PC-9 (cell line): Measurements from ENCODE around the gene MYO1C. TPM values are rescaled to one million over a fixed set of nuclear protein-coding genes. Genes with fewer than 3 reads are reported as not detected.
A peak's percentile ranks its signal among the peaks of the same experiment; 100 is the strongest.

ENCODE experiments used
- BruUV-seq: library from RNA; stranded (reverse); fragments of 400-500 nt; replicated peaks from 2 replicates; lab custom pipeline; 2021; lab: Mats Ljungman, UMichigan
- CTCF ChIA-PET: fragments of 300-600 bp; sonication (Branson Sonifier 250); formaldehyde crosslinking; loops from one replicate; lab custom pipeline; 2022; ENCODE audit warnings: antibody characterized with exemption; lab: Charles Lee
- POLR2A ChIA-PET: fragments of 300-600 bp; sonication (Branson Sonifier 250); formaldehyde crosslinking; loops from one replicate; lab custom pipeline; 2022; ENCODE audit warnings: antibody characterized with exemption; ENCODE audit not compliant: unreplicated experiment; lab: Charles Lee
- DNase-seq, 2 experiments: peaks; one replicate each; pipeline versions ENCODE4 v3.0.0 to v3.0.0-alpha.2; 2015 to 2022; ENCODE audit warnings: mixed read lengths in 1 of 2
- H2AFZ ChIP-seq: fragments of 200-600 bp; sonication (generic); 2 replicates; pipeline ENCODE4 v1.8.1; 2017; ENCODE audit warnings: antibody characterized with exemption
- H3F3A ChIP-seq: fragments of 200-600 bp; sonication (generic); 2 replicates; pipeline ENCODE4 v1.8.1; 2017; ENCODE audit warnings: antibody characterized with exemption, mild to moderate bottlenecking, low read depth; ENCODE audit not compliant: insufficient read depth
- H3K27ac ChIP-seq: fragments of 200-600 bp; sonication (generic); 2 replicates; pipeline ENCODE4 v1.6.1; 2016; ENCODE audit warnings: mixed run types
- H3K27me3 ChIP-seq: fragments of 200-600 bp; sonication (generic); 2 replicates; pipeline ENCODE4 v1.6.1; 2016; ENCODE audit warnings: low read depth, mixed run types; ENCODE audit not compliant: insufficient read depth
- H3K36me3 ChIP-seq: fragments of 200-600 bp; sonication (generic); 2 replicates; pipeline ENCODE4 v1.6.1; 2016; ENCODE audit warnings: low read depth, mixed run types
- H3K4me1 ChIP-seq: fragments of 200-600 bp; sonication (generic); replicated peaks from 2 replicates; pipeline ENCODE4 v1.6.1; 2016; ENCODE audit warnings: mixed run types; ENCODE audit not compliant: insufficient read depth
- H3K4me2 ChIP-seq: fragments of 200-600 bp; sonication (generic); 2 replicates; pipeline ENCODE4 v1.6.1; 2017; ENCODE audit warnings: mixed run types
- H3K4me3 ChIP-seq: fragments of 200-600 bp; sonication (generic); 2 replicates; pipeline ENCODE4 v1.6.1; 2016; ENCODE audit warnings: mixed run types
- H3K79me2 ChIP-seq: fragments of 200-600 bp; sonication (generic); 2 replicates; pipeline ENCODE4 v1.6.1; 2017; ENCODE audit warnings: low read depth, mixed run types
- H3K9me2 ChIP-seq: fragments of 200-600 bp; sonication (generic); 2 replicates; pipeline ENCODE4 v1.8.1; 2017; ENCODE audit warnings: mild to moderate bottlenecking; ENCODE audit not compliant: insufficient read depth
- H3K9me3 ChIP-seq: fragments of 200-600 bp; sonication (generic); 2 replicates; pipeline ENCODE4 v1.8.1; 2016; ENCODE audit warnings: low read depth; ENCODE audit not compliant: insufficient read depth
- H4K20me1 ChIP-seq: fragments of 200-600 bp; sonication (generic); 2 replicates; pipeline ENCODE4 v1.8.1; 2017; ENCODE audit not compliant: insufficient read depth
- EZH2 ChIP-seq: fragments of 200-600 bp; sonication (generic); IDR thresholded peaks from 2 replicates; pipeline ENCODE4 v1.8.0; 2017; ENCODE audit warnings: antibody characterized with exemption, low read depth
- intact Hi-C: fragments of 100-400 bp; cut with micrococcal nuclease; formaldehyde crosslinking; loops from one replicate; pipeline ENCODE4 v1.10.0; 2022; ENCODE audit not compliant: unreplicated experiment
- total RNA-seq: library from RNA; stranded (reverse); gene quantifications from 2 replicates; pipeline ENCODE4 v1.2.3, GENCODE V29; 2021
- TF ChIP-seq, protein P1 (sequence below): fragments of 200-600 bp; sonication (generic); conservative IDR thresholded peaks from 2 replicates; pipeline ENCODE4 v1.6.1; 2017; ENCODE audit warnings: mixed run types, antibody characterized with exemption, mild to moderate bottlenecking, moderate library complexity

Gene MYO1C
- total RNA-seq, 1 experiment from 2014 or later, result 237 TPM

DNA sequence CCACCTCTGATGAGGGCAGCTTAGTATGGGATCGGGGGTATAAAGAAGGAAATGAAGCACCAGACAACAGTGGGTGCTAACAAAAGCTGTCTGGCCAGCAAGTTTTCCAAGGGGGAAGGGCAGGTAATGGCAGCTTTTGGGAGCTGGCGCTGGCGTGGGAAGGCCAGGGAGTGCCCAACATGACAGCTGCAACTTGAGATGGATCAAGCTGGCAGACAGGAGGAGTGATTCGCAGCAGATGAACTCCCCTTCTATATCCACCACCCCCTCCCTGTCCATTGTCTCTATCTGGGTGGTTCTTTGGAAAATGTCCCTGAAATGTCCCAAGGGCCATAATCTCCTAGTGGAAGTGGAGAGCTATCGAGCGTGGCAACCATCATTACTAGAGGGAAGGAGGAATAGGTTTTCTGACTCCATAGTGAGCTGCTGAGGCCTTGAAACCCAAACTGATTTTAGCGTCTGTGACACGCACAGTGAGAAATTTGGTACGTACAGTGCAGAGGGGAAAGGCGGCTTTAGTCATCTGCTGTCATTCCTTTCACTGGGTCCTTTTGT is 28.7 kb upstream of the MYO1C start:
- Histone ChIP-seq H3K27me3 (no peaks in the 10 kb centered on the region), H3K4me2 (no peak overlapping the region), H3K36me3 (no peaks in the 10 kb centered on the region; the same call in 1 of the 2 replicates), H3K9me3 (no peaks in the 10 kb centered on the region), H3K4me1 (peaks cover 6% of the 10 kb centered on the region), H4K20me1 (0 out of 2 replicates have a peak, but pooled peaks cover 4% of the 10 kb centered on the region), H3K9me2 (no peaks in the 10 kb centered on the region), H3F3A (peaks cover 46% of the 10 kb centered on the region), H3K4me3 (no peak overlapping the region), H3K27ac (no peak overlapping the region), H2AFZ (no peak overlapping the region), H3K79me2 (peaks cover 12% of the 10 kb centered on the region)
- CTCF ChIA-PET, result no interaction called here
- BruUV-seq, result no TSS peak
- DNase-seq, result no peak
- no peak for TF ChIP-seq EZH2
- TF ChIP-seq, protein P1, sequence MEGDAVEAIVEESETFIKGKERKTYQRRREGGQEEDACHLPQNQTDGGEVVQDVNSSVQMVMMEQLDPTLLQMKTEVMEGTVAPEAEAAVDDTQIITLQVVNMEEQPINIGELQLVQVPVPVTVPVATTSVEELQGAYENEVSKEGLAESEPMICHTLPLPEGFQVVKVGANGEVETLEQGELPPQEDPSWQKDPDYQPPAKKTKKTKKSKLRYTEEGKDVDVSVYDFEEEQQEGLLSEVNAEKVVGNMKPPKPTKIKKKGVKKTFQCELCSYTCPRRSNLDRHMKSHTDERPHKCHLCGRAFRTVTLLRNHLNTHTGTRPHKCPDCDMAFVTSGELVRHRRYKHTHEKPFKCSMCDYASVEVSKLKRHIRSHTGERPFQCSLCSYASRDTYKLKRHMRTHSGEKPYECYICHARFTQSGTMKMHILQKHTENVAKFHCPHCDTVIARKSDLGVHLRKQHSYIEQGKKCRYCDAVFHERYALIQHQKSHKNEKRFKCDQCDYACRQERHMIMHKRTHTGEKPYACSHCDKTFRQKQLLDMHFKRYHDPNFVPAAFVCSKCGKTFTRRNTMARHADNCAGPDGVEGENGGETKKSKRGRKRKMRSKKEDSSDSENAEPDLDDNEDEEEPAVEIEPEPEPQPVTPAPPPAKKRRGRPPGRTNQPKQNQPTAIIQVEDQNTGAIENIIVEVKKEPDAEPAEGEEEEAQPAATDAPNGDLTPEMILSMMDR, result no peak
- POLR2A ChIA-PET, result no interaction called here
- intact Hi-C loops, result no loop called here

DNA sequence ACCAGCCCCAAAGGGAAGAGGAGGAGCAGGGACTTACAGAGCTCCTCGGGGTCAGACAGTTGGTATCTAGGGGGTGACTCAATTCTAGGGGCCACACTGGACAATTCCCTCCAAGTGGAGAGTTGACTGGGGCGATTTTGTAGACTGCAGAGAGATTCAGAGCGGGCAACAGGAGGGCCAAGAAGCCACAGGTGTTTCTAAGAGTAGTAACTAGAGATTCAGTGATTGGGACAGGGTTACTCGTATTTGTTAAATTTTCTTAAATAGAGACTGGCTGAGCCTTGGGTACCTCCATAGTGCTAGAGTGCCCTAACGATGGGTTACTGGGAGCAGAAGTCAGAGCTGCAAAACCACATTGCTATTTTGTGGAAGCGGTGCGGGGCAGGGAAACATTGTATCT is 27.2 kb upstream of the MYO1C start:
- no peak for DNase-seq
- H2AFZ ChIP-seq, result no peak overlapping the region
- no peaks in the 10 kb centered on the region for H3K9me3 ChIP-seq
- H3F3A ChIP-seq, result peaks cover 51% of the 10 kb centered on the region
- no peaks in the 10 kb centered on the region; the same call in 1 of the 2 replicates for H3K36me3 ChIP-seq
- H3K4me1 ChIP-seq, result peaks cover 13% of the 10 kb centered on the region
- no peaks in the 10 kb centered on the region for H3K9me2 ChIP-seq
- no peak for TF ChIP-seq EZH2
- TF ChIP-seq, protein P1, result no peak
- no TSS peak for BruUV-seq
- H3K4me2 ChIP-seq, result no peak overlapping the region
- intact Hi-C loops, result loop anchor here (5.0 kb wide), 1 partner anchor 262 kb away; no protein-coding TSS in a partner anchor
- ChIA-PET CTCF (interaction anchor here (0.6 kb wide), 1 partner anchor 39 kb away, joined by 4 read pairs; no protein-coding TSS in a partner anchor), POLR2A (interaction anchor here (0.8 kb wide), 1 partner anchor 58 kb away, joined by 3 read pairs; no protein-coding TSS in a partner anchor)
- 0 out of 2 replicates have a peak, but pooled peaks cover 8% of the 10 kb centered on the region for H4K20me1 ChIP-seq
- no peak overlapping the region for H3K4me3 ChIP-seq
- no peaks in the 10 kb centered on the region for H3K27me3 ChIP-seq
- no peak overlapping the region for H3K27ac ChIP-seq
- H3K79me2 ChIP-seq, result peaks cover 25% of the 10 kb centered on the region

DNA sequence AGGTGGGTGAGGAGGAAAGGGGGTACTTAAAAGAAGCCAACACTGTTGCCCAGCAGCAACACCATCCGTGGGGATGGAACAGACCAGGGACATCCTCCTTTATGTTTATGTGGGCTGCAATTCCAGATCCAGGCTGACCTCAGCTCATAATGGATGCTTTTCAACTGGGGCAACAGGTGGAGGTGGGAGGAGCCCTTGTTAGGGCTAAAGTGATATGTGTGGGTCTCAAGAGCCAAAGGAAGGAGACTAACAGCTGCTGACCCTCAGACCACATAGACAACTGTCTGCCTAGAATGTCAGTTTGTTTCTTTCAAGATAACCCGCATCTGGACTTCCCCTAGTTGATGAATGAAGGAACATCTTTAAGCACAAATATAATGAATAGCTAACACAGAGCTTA is 25.9 kb upstream of the MYO1C start:
- no peak for TF ChIP-seq EZH2
- TF ChIP-seq, protein P1, result no peak
- POLR2A ChIA-PET, result interaction anchor here (0.6 kb wide), 1 partner anchor 153 kb away, joined by 3 read pairs; no protein-coding TSS in a partner anchor

More for the DNA sequence above, 25.9 kb upstream of the MYO1C start:
- Histone ChIP-seq H2AFZ (no peak overlapping the region), H3K4me2 (peak overlapping the region; percentile 82; the same call in 1 of the 2 replicates), H3K27me3 (no peaks in the 10 kb centered on the region), H3K79me2 (peaks cover 32% of the 10 kb centered on the region), H3K4me3 (no peak overlapping the region), H4K20me1 (0 out of 2 replicates have a peak, but pooled peaks cover 8% of the 10 kb centered on the region), H3K36me3 (no peaks in the 10 kb centered on the region; the same call in 1 of the 2 replicates), H3F3A (peaks cover 51% of the 10 kb centered on the region), H3K4me1 (peaks cover 13% of the 10 kb centered on the region), H3K9me2 (no peaks in the 10 kb centered on the region), H3K27ac (no peak overlapping the region), H3K9me3 (no peaks in the 10 kb centered on the region)
- DNase-seq, result no peak
- BruUV-seq, result no TSS peak
- intact Hi-C loops, result loop anchor here (5.0 kb wide), 1 partner anchor 261 kb away; no protein-coding TSS in a partner anchor
- CTCF ChIA-PET, result no interaction called here
